IMR-90 (cell line): ENCODE measurements around the gene ZNF547. TPM values are rescaled to one million over a fixed set of nuclear protein-coding genes. Genes with fewer than 3 reads are reported as not detected.

Source experiments
- ATAC-seq: fragments of 200-7000 bp; cut with Tn5 transposase; 2 replicates; pipeline ENCODE4 v1.9.1; 2020; ENCODE audit warnings: low read depth, mild to moderate bottlenecking, moderate library complexity
- BruUV-seq: library from RNA; stranded (reverse); fragments of 400-500 nt; replicated peaks from 2 replicates; lab custom pipeline; 2021; lab: Mats Ljungman, UMichigan
- CTCF ChIA-PET: fragments of 300-600 bp; formaldehyde crosslinking; extraction: SDS; loops from one replicate; lab custom pipeline; 2021; ENCODE audit warnings: antibody characterized with exemption; lab: Yijun Ruan, JAX
- POLR2A ChIA-PET: fragments of 300-600 bp; sonication (Branson Sonifier 250); formaldehyde crosslinking; loops from one replicate; lab custom pipeline; 2022; ENCODE audit warnings: antibody characterized with exemption; ENCODE audit not compliant: unreplicated experiment; lab: Charles Lee
- DNase-seq: peaks from one replicate; pipeline ENCODE4 v3.0.0; 2013
- H2AFZ ChIP-seq: replicated peaks from 2 replicates; pipeline ENCODE3; 2013; ENCODE audit warnings: low read length, mild to moderate bottlenecking; ENCODE audit not compliant: poor library complexity
- H2AK5ac ChIP-seq: 2 replicates; pipeline ENCODE4 v1.6.1; 2013; ENCODE audit warnings: low read depth, low read length, inconsistent platforms
- H2AK9ac ChIP-seq: replicated peaks from 2 replicates; pipeline ENCODE3; 2013; ENCODE audit warnings: mild to moderate bottlenecking, low read depth, low read length, moderate library complexity; ENCODE audit not compliant: poor library complexity
- H2BK120ac ChIP-seq: 2 replicates; pipeline ENCODE4 v1.6.1; 2013; ENCODE audit warnings: low read depth, low read length, inconsistent platforms
- H2BK15ac ChIP-seq: 3 replicates; pipeline ENCODE4 v1.6.1; 2013; ENCODE audit warnings: low read depth, low read length, inconsistent platforms
- H2BK20ac ChIP-seq: 2 replicates; pipeline ENCODE4 v1.6.1; 2013; ENCODE audit warnings: low read depth, mild to moderate bottlenecking, inconsistent platforms, low read length, moderate library complexity
- H2BK5ac ChIP-seq: 2 replicates; pipeline ENCODE4 v1.6.1; 2013; ENCODE audit warnings: mild to moderate bottlenecking, low read depth, low read length, inconsistent platforms; ENCODE audit not compliant: poor library complexity, severe bottlenecking
- H3K14ac ChIP-seq: replicated peaks from 2 replicates; pipeline ENCODE4 v1.6.1; 2013; ENCODE audit warnings: low read depth, low read length, inconsistent platforms
- H3K18ac ChIP-seq: 2 replicates; pipeline ENCODE4 v1.6.1; 2013; ENCODE audit warnings: low read depth, low read length, control low read depth
- H3K23ac ChIP-seq: 2 replicates; pipeline ENCODE4 v1.6.1; 2013; ENCODE audit warnings: low read depth, low read length, inconsistent platforms
- H3K27ac ChIP-seq: 2 replicates; pipeline ENCODE4 v1.5.1; 2013; ENCODE audit warnings: mild to moderate bottlenecking, control low read depth, low read length; ENCODE audit not compliant: insufficient read depth
- H3K27me3 ChIP-seq: 2 replicates; pipeline ENCODE4 v1.6.1; 2013; ENCODE audit warnings: low read length; ENCODE audit not compliant: control insufficient read depth, insufficient read depth
- H3K36me3 ChIP-seq: 2 replicates; pipeline ENCODE4 v1.6.1; 2013; ENCODE audit warnings: low read length, mixed read lengths; ENCODE audit not compliant: control insufficient read depth, insufficient read depth
- H3K4ac ChIP-seq: 2 replicates; pipeline ENCODE4 v1.6.1; 2013; ENCODE audit warnings: low read depth, low read length, inconsistent platforms
- H3K4me1 ChIP-seq: 2 replicates; pipeline ENCODE4 v1.6.1; 2013; ENCODE audit warnings: low read length, mixed read lengths; ENCODE audit not compliant: control insufficient read depth, insufficient read depth
- H3K4me2 ChIP-seq: 2 replicates; pipeline ENCODE4 v1.6.1; 2013; ENCODE audit warnings: low read depth, mild to moderate bottlenecking, control low read depth, low read length, moderate library complexity
- H3K4me3 ChIP-seq: 2 replicates; pipeline ENCODE4 v1.5.1; 2013; ENCODE audit warnings: low read depth, mild to moderate bottlenecking, control low read depth, low read length, moderate library complexity; ENCODE audit not compliant: insufficient read depth
- H3K56ac ChIP-seq: 2 replicates; pipeline ENCODE4 v1.6.1; 2013; ENCODE audit warnings: low read length, inconsistent platforms; ENCODE audit not compliant: insufficient read depth; ENCODE audit errors: extremely low read depth
- H3K79me1 ChIP-seq, 2 experiments: 2 replicates each; pipeline ENCODE4 v1.6.1; 2013; ENCODE audit warnings: low read length in 2 of 2, inconsistent platforms in 1 of 2, low read depth in 1 of 2
- H3K9ac ChIP-seq: 2 replicates; pipeline ENCODE4 v1.6.1; 2013; ENCODE audit warnings: low read depth, low read length, control low read depth
- H3K9me1 ChIP-seq: 2 replicates; pipeline ENCODE4 v1.6.1; 2013; ENCODE audit warnings: low read length, inconsistent platforms; ENCODE audit not compliant: insufficient read depth
- H3K9me3 ChIP-seq: 2 replicates; pipeline ENCODE4 v1.6.1; 2013; ENCODE audit warnings: low read length; ENCODE audit not compliant: control insufficient read depth, insufficient read depth
- H4K20me1 ChIP-seq: 2 replicates; pipeline ENCODE4 v1.6.1; 2013; ENCODE audit warnings: low read length, inconsistent platforms; ENCODE audit not compliant: insufficient read depth
- H4K5ac ChIP-seq: 2 replicates; pipeline ENCODE4 v1.6.1; 2013; ENCODE audit warnings: mild to moderate bottlenecking, low read depth, low read length, control low read depth
- H4K8ac ChIP-seq, 2 experiments: 2 replicates each; pipeline ENCODE4 v1.6.1; 2013; ENCODE audit warnings: low read depth in 2 of 2, low read length in 2 of 2, control low read depth in 1 of 2, inconsistent platforms in 1 of 2
- H4K91ac ChIP-seq: 2 replicates; pipeline ENCODE4 v1.6.1; 2013; ENCODE audit warnings: low read depth, low read length, inconsistent platforms; ENCODE audit not compliant: insufficient read depth
- BHLHE40 ChIP-seq: fragments of 150-350 bp; IDR thresholded peaks from 2 replicates; pipeline ENCODE4 v1.6.1; 2016; ENCODE audit warnings: mild to moderate bottlenecking, low read depth, low read length
- CEBPB ChIP-seq: IDR thresholded peaks from 2 replicates; pipeline ENCODE4 v1.6.1; 2012; ENCODE audit warnings: low read depth, low read length, improper control_type of control experiment
- CHD1 ChIP-seq: IDR thresholded peaks from 2 replicates; pipeline ENCODE4 v1.6.1; 2012; ENCODE audit warnings: low read depth, low read length, improper control_type of control experiment
- ELK1 ChIP-seq: fragments of 150-350 bp; IDR thresholded peaks from 2 replicates; pipeline ENCODE4 v1.6.1; 2016; ENCODE audit warnings: low read depth, mild to moderate bottlenecking, low read length, moderate library complexity, borderline replicate concordance
- FOS ChIP-seq: fragments of 150-350 bp; IDR thresholded peaks from 2 replicates; pipeline ENCODE4 v1.6.1; 2016; ENCODE audit warnings: low read depth, low read length
- MAFK ChIP-seq: IDR thresholded peaks from 2 replicates; pipeline ENCODE4 v1.6.1; 2012; ENCODE audit warnings: low read depth, low read length, improper control_type of control experiment
- MAZ ChIP-seq: IDR thresholded peaks from 2 replicates; pipeline ENCODE4 v1.6.1; 2012; ENCODE audit warnings: low read depth, mild to moderate bottlenecking, low read length, improper control_type of control experiment, moderate library complexity, borderline replicate concordance
- MXI1 ChIP-seq: IDR thresholded peaks from 2 replicates; pipeline ENCODE4 v1.6.1; 2012; ENCODE audit warnings: low read depth, mild to moderate bottlenecking, low read length, moderate library complexity, borderline replicate concordance
- NFE2L2 ChIP-seq: fragments of 150-350 bp; IDR thresholded peaks from 2 replicates; pipeline ENCODE4 v1.6.1; 2016; ENCODE audit warnings: low read depth, mild to moderate bottlenecking, low read length
- POLR2A ChIP-seq: IDR thresholded peaks from 2 replicates; pipeline ENCODE4 v1.6.1; 2012; ENCODE audit warnings: mild to moderate bottlenecking, low read depth, low read length
- RAD21 ChIP-seq: IDR thresholded peaks from 2 replicates; pipeline ENCODE4 v1.6.1; 2012; ENCODE audit warnings: low read length, improper control_type of control experiment
- RCOR1 ChIP-seq: IDR thresholded peaks from 2 replicates; pipeline ENCODE4 v1.6.1; 2012; ENCODE audit warnings: mild to moderate bottlenecking, low read length, improper control_type of control experiment; ENCODE audit not compliant: insufficient replicate concordance
- RFX5 ChIP-seq: IDR thresholded peaks from 2 replicates; pipeline ENCODE4 v1.8.0; 2012; ENCODE audit warnings: low read depth, mild to moderate bottlenecking, low read length, moderate library complexity
- SMC3 ChIP-seq: fragments of 150-350 bp; IDR thresholded peaks from 2 replicates; pipeline ENCODE4 v1.6.1; 2016; ENCODE audit warnings: low read depth, mild to moderate bottlenecking, antibody characterized with exemption, low read length, moderate library complexity
- dilution Hi-C: fragments of 300-500 bp; cut with HindIII; formaldehyde crosslinking; loops from one replicate; pipeline ENCODE4 v1.14.3; 2018; ENCODE audit warnings: low sequenced_read_pairs; ENCODE audit not compliant: unreplicated experiment
- in situ Hi-C: fragments of 300-500 bp; cut with MboI; formaldehyde crosslinking; loops from 3 replicates; pipeline ENCODE4 v1.14.3; 2019; ENCODE audit warnings: low sequenced_read_pairs, inconsistent platforms, mixed read lengths
- intact Hi-C: fragments of 100-400 bp; cut with micrococcal nuclease; formaldehyde crosslinking; loops from 2 replicates; pipeline ENCODE4 v1.10.0; 2022
- polyA plus RNA-seq, 3 experiments: library from polyadenylated mRNA; depleted of rRNA; stranded (reverse); fragments of >200 nt; gene quantifications; 2 replicates each; pipeline ENCODE4 v1.2.3, GENCODE V29; 2012; ENCODE audit warnings: low replicate concordance in 1 of 3
- total RNA-seq: library from RNA; depleted of rRNA; stranded (reverse); fragments of >200 nt; gene quantifications from 2 replicates; pipeline ENCODE4 v1.2.3, GENCODE V29; 2012
- TF ChIP-seq, protein P1 (sequence below): fragments of 150-350 bp; IDR thresholded peaks from 2 replicates; pipeline ENCODE4 v1.6.1; 2017; ENCODE audit warnings: mild to moderate bottlenecking, antibody characterized with exemption, low read length, low read depth
- TF ChIP-seq, protein P2 (sequence below): conservative IDR thresholded peaks from 2 replicates; pipeline ENCODE4 v1.5.1; 2012; ENCODE audit warnings: mild to moderate bottlenecking, low read depth, low read length, improper control_type of control experiment

ZNF547 gene
- total and polyA plus RNA-seq, 2 of the 4 experiments (the other 2 are of a cell fraction): 2.1 to 5.6 TPM

GRCh38 chr19:57324992-57325391 is 38.4 kb upstream of the ZNF547 start:
- H2BK5ac ChIP-seq: no peak overlapping the region
- peaks cover 16 to 59% of the 10 kb centered on the region in 2 experiments for H3K79me1 ChIP-seq
- H4K20me1 ChIP-seq: 0 out of 2 replicates have a peak, but pooled peaks cover 7% of the 10 kb centered on the region
- H3K23ac ChIP-seq: no peak overlapping the region
- ChIA-PET CTCF (no interaction called here), POLR2A (no interaction called here)
- H3K27me3 ChIP-seq: no peaks in the 10 kb centered on the region
- peaks cover 15% of the 10 kb centered on the region for H3K9me1 ChIP-seq
- dilution Hi-C loops: no loop called here
- H4K5ac ChIP-seq: no peak overlapping the region
- ATAC-seq (no peak), DNase-seq (no peak)
- H3K56ac ChIP-seq: no peak overlapping the region
- no peak overlapping the region for H2BK120ac ChIP-seq
- no peak overlapping the region for H2AK9ac ChIP-seq
- no peak overlapping the region for H2BK15ac ChIP-seq
- no peak overlapping the region for H3K4me3 ChIP-seq
- no peak overlapping the region for H3K27ac ChIP-seq
- no peak overlapping the region for H2AK5ac ChIP-seq
- no TSS peak for BruUV-seq
- no peak overlapping the region for H2BK20ac ChIP-seq
- peaks cover 11% of the 10 kb centered on the region for H3K4me1 ChIP-seq
- in situ Hi-C loops: no loop called here
- H3K18ac ChIP-seq: no peak overlapping the region
- no peak overlapping the region for H3K4me2 ChIP-seq
- peaks cover 5% of the 10 kb centered on the region; the same call in 1 of the 2 replicates for H3K9me3 ChIP-seq
- no peak overlapping the region for H3K9ac ChIP-seq
- H2AFZ ChIP-seq: no peak overlapping the region
- no peak overlapping the region for H3K14ac ChIP-seq
- no peak overlapping the region for H4K91ac ChIP-seq
- no peak overlapping the region for H3K4ac ChIP-seq
- intact Hi-C loops: no loop called here
- no peak overlapping the region for H4K8ac ChIP-seq
- TF ChIP-seq, protein P1, sequence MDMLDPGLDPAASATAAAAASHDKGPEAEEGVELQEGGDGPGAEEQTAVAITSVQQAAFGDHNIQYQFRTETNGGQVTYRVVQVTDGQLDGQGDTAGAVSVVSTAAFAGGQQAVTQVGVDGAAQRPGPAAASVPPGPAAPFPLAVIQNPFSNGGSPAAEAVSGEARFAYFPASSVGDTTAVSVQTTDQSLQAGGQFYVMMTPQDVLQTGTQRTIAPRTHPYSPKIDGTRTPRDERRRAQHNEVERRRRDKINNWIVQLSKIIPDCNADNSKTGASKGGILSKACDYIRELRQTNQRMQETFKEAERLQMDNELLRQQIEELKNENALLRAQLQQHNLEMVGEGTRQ: no peak
- TF ChIP-seq MAFK (no peak), BHLHE40 (no peak), FOS (no peak), NFE2L2 (no peak), MAZ (no peak), SMC3 (no peak), CEBPB (no peak), POLR2A (no peak), MXI1 (no peak), RFX5 (no peak), RAD21 (no peak), CHD1 (no peak), RCOR1 (no peak), ELK1 (no peak)
- TF ChIP-seq, protein P2, sequence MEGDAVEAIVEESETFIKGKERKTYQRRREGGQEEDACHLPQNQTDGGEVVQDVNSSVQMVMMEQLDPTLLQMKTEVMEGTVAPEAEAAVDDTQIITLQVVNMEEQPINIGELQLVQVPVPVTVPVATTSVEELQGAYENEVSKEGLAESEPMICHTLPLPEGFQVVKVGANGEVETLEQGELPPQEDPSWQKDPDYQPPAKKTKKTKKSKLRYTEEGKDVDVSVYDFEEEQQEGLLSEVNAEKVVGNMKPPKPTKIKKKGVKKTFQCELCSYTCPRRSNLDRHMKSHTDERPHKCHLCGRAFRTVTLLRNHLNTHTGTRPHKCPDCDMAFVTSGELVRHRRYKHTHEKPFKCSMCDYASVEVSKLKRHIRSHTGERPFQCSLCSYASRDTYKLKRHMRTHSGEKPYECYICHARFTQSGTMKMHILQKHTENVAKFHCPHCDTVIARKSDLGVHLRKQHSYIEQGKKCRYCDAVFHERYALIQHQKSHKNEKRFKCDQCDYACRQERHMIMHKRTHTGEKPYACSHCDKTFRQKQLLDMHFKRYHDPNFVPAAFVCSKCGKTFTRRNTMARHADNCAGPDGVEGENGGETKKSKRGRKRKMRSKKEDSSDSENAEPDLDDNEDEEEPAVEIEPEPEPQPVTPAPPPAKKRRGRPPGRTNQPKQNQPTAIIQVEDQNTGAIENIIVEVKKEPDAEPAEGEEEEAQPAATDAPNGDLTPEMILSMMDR: no peak
- H3K36me3 ChIP-seq: peaks cover 46% of the 10 kb centered on the region
